Body of pancreas (tissue), 4 donors: ENCODE data around the gene TAS2R60. TPM values are rescaled to one million over a fixed set of nuclear protein-coding genes. Genes with fewer than 3 reads are reported as not detected.
"Not testable (repeated sequence)": the region's sequence is repeated elsewhere in the genome, so short reads cannot be mapped to it uniquely, and the experiment has no call there.

Experiments used
- ATAC-seq: fragments of 150-250 bp; one replicate; pipeline ENCODE4 v1.9.1; 2016
- DNase-seq, 4 donors: peaks; one replicate each; pipeline ENCODE4 v3.0.0-alpha.2; 2019
- H3K27ac ChIP-seq, 4 donors: fragments of 200-600 bp; sonication (generic); 1 replicate in 3 of 4; 2 replicates in 1 of 4; pipeline versions ENCODE4 v1.5.1 to v1.6.1; 2016 to 2019; ENCODE audit warnings: mild to moderate bottlenecking in 1 of 4, mixed read lengths in 1 of 4, moderate library complexity in 1 of 4
- H3K27me3 ChIP-seq, 2 donors: fragments of 200-600 bp; sonication (generic); one replicate each; pipeline ENCODE4 v1.6.0; 2016; ENCODE audit warnings: mild to moderate bottlenecking in 1 of 2
- H3K36me3 ChIP-seq, 2 donors: fragments of 200-600 bp; sonication (generic); replicated peaks in 1 of 2; 2 replicates each; pipeline ENCODE4 v1.5.1; 2016; ENCODE audit warnings: low read depth in 2 of 2; ENCODE audit not compliant: insufficient read depth in 1 of 2
- H3K4me1 ChIP-seq: fragments of 200-600 bp; sonication (generic); one replicate; pipeline ENCODE4 v1.6.0; 2016
- H3K4me3 ChIP-seq, 2 donors: fragments of 200-600 bp; sonication (generic); 1 replicate in 1 of 2; 2 replicates in 1 of 2; pipeline ENCODE4 v1.5.1; 2016 to 2019
- H3K9me3 ChIP-seq, 3 donors: fragments of 200-600 bp; sonication (generic); 1 replicate in 2 of 3; 2 replicates in 1 of 3; pipeline ENCODE4 v1.5.1; 2016
- POLR2A ChIP-seq, 3 donors: fragments of 450-650 bp; IDR thresholded peaks; one replicate each; pipeline ENCODE4 v1.6.1; 2016; ENCODE audit warnings: antibody characterized with exemption in 3 of 3, mild to moderate bottlenecking in 2 of 3
- WGBS, 2 donors: methylation state at CpG; one replicate each; pipeline ENCODE4 v1.1.5; 2017; 5-methylcytosine and 5-hydroxymethylcytosine counted together
- intact Hi-C: fragments of 100-400 bp; cut with DNase I; formaldehyde crosslinking; loops from one replicate; pipeline ENCODE4 v1.15.1; 2023
- total RNA-seq, 2 donors: library from RNA; depleted of rRNA; stranded (reverse); fragments of >200 nt; gene quantifications; one replicate each; pipeline ENCODE4 v1.1.0, GENCODE V29; 2016
- TF ChIP-seq, protein P1 (sequence below), 7 experiments: fragments of 450-650 bp in 4 of 7; fragments of 200-600 bp in 3 of 7; sonication (generic) in 3 of 7; IDR thresholded peaks; one replicate each; pipeline ENCODE4 v1.5.1; 2016 to 2019; ENCODE audit warnings: antibody characterized with exemption in 7 of 7

TAS2R60 gene
- total RNA-seq, 2 donors from 2014 or later = not detected

DNA sequence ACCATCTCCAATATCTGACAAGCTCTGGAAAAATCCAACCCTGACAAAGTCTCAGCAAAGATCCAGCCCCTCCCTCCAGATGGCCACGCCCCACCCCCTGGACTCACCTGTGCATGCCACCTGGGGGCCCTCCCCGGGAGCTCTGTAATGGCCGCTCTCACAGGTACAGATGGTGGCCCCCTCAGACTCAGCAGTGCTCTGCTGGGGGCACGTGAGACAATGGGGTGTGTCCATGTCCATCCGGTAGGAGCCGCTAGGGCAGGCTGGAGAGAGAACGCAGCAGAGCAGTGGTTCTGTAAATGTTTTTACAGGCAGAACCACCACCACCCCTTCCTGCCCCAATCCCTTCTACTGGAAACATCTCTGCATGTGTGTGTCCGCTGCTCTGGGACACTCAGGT is 44.1 kb upstream of the TAS2R60 start:
- TF ChIP-seq POLR2A (IDR thresholded peaks at IDR 0.05) = no peak
- TF ChIP-seq, protein P1, sequence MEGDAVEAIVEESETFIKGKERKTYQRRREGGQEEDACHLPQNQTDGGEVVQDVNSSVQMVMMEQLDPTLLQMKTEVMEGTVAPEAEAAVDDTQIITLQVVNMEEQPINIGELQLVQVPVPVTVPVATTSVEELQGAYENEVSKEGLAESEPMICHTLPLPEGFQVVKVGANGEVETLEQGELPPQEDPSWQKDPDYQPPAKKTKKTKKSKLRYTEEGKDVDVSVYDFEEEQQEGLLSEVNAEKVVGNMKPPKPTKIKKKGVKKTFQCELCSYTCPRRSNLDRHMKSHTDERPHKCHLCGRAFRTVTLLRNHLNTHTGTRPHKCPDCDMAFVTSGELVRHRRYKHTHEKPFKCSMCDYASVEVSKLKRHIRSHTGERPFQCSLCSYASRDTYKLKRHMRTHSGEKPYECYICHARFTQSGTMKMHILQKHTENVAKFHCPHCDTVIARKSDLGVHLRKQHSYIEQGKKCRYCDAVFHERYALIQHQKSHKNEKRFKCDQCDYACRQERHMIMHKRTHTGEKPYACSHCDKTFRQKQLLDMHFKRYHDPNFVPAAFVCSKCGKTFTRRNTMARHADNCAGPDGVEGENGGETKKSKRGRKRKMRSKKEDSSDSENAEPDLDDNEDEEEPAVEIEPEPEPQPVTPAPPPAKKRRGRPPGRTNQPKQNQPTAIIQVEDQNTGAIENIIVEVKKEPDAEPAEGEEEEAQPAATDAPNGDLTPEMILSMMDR (IDR thresholded peaks at IDR 0.05) = no peak
- H3K27me3 ChIP-seq = no peaks in the 10 kb centered on the region
- DNase-seq = no peak
- no peaks in the 10 kb centered on the region for H3K4me1 ChIP-seq
- H3K27ac ChIP-seq = no peak overlapping the region
- no peaks in the 10 kb centered on the region for H3K36me3 ChIP-seq
- intact Hi-C loops = no loop called here
- WGBS, 2 donors = 86 to 92% methylated on average over 2 to 8 of the region's 8 CpGs
- no peak for ATAC-seq
- no peaks in the 10 kb centered on the region for H3K9me3 ChIP-seq
- H3K4me3 ChIP-seq = no peak overlapping the region

DNA sequence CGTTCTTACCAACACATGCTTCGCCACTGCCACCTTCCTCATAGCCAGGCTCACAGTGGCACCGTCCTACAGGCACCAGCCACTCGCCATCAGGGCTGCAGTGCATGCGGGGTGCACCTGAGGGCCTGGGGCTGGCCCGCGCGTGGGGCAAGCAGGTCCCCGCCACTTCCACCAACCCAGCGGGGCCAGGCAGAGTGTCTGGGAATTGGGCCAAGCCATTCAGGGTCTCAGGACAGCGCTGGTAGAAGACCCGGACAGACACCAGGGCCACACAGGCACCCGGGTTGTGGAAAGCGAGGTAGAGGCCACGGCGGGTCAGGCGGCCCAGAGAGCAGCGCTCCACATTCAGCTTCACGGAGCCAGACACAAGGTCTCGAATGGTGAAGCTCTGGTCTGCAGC is 43.6 kb upstream of the TAS2R60 start:
- Histone ChIP-seq H3K9me3 (no peaks in the 10 kb centered on the region), H3K4me1 (no peaks in the 10 kb centered on the region), H3K27ac (no peak overlapping the region), H3K27me3 (no peaks in the 10 kb centered on the region), H3K36me3 (no peaks in the 10 kb centered on the region), H3K4me3 (no peak overlapping the region)
- intact Hi-C loops = no loop called here
- 92 to 94% methylated on average over 13 to 20 of the region's 20 CpGs for whole genome bisulfite sequencing, 2 donors
- ATAC-seq (no peak), DNase-seq (no peak)
- TF ChIP-seq, protein P1 (IDR thresholded peaks at IDR 0.05) = no peak
- TF ChIP-seq POLR2A (IDR thresholded peaks at IDR 0.05) = no peak

DNA sequence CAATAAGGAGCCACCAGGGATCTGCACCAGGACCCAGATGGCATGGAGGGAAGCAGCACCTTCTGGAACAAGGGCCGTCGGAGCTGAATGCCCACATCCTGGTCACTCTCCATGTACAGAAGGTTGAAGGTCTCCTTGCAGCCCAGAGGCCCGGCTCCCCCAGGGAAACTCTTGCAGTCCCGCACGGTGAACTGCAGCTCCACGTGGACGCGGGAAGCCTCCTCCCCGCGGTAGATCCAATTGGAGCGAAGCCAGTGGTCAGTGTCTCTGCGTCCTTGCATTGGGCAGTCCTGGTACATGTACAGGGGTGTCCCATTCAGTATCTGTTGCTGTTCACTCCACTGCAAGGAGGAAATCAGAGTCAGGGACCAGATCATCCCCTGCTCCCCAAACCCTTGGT is 42.0 kb upstream of the TAS2R60 start:
- Histone ChIP-seq H3K27me3 (no peaks in the 10 kb centered on the region), H3K4me1 (no peaks in the 10 kb centered on the region), H3K4me3 (no peak overlapping the region), H3K27ac (no peak overlapping the region), H3K36me3 (no peaks in the 10 kb centered on the region), H3K9me3 (no peaks in the 10 kb centered on the region)
- ATAC-seq = no peak
- TF ChIP-seq, protein P1 (IDR thresholded peaks at IDR 0.05) = no peak
- no peak for TF ChIP-seq POLR2A (IDR thresholded peaks at IDR 0.05)
- intact Hi-C loops = no loop called here
- DNase-seq = no peak
- WGBS, 2 donors = 84 to 93% methylated on average over 9 to 12 of the region's 12 CpGs

DNA sequence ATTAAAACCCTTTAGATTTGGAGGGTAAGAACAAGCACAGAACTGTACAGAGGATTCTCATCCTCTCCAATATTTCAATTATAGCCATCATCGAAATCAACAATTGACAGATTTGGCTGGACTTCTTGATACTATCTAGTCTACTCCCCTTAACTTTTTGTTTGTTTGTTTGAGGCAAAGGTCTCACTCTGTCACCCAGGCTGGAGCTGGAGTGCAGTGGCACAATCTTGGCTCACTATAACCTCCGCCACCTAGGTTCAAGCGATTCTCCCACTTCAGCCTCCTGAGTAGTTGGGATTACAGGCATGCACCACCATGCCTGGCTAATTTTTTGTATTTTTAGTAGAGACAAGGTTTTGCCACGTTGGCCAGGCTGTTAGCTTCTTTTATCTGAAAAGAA is 41.0 kb upstream of the TAS2R60 start:
- H3K9me3 ChIP-seq, H3K27me3 ChIP-seq, DNase-seq, H3K4me3 ChIP-seq, H3K27ac ChIP-seq, intact Hi-C loops, H3K36me3 ChIP-seq, ATAC-seq, H3K4me1 ChIP-seq: not testable (repeated sequence)
- WGBS, 2 donors = 74 to 84% methylated on average over 4 of the region's 4 CpGs

DNA sequence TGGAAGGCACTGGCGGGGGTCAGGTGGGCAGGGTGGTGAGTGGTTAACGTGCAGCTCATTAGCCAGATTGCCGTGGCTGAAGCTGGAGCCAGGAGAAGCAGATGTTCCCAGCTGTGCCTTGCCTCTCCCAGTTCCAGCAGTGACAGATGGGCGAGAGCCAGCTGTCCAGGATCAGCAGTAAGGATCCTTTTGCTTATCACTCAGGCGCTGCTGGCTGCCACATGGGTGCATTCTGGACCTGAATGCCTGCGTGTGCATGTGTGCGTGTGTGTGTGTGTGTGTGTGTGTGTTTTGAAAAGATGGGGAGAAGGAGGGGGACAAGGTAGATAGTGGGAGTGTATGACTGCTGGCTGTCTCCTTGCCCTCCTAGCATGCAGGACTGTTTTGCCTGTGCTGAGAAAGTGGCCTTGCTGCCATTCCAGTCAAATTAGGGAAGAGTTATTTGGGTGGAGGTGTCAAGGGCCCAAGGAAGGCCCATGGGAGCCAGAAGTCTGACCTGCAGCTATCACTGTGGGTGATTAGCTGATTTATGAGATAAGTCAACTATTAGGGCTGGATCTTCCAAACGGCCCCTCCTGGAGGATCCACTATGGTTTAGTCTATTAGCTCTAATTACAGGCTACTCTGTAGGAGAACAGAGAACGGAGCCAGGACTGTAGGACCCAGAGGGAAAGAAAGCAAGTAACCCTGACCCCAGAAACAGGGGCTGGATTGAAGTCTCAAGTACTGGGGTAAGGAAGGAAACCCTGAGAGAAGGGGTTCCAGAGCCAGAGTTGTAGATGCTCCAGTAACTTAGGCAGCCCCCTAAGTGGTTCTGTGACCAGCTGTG is 37.9 kb upstream of the TAS2R60 start:
- TF ChIP-seq, protein P1 (IDR thresholded peaks at IDR 0.05) = no peak
- TF ChIP-seq POLR2A (IDR thresholded peaks at IDR 0.05) = no peak
- Histone ChIP-seq H3K4me1 (peaks cover 22% of the 10 kb centered on the region), H3K27ac (no peak overlapping the region), H3K4me3 (no peak overlapping the region), H3K9me3 (no peaks in the 10 kb centered on the region), H3K36me3 (no peaks in the 10 kb centered on the region), H3K27me3 (no peaks in the 10 kb centered on the region)
- ATAC-seq = no peak
- intact Hi-C loops = no loop called here
- WGBS, 2 donors = 68 to 72% methylated on average over 9 of the region's 9 CpGs
- no peak for DNase-seq
